Breast epithelium (tissue), 3 donors: ENCODE measurements around the gene RIPOR2.

Experiments
- CTCF ChIP-seq, 3 donors: fragments of 450-650 bp; IDR thresholded peaks; one replicate each; pipeline ENCODE4 v1.5.1; 2016 to 2017; ENCODE audit warnings: antibody characterized with exemption in 3 of 3, mild to moderate bottlenecking in 3 of 3, moderate library complexity in 3 of 3
- POLR2A ChIP-seq: fragments of 450-650 bp; IDR thresholded peaks from one replicate; pipeline ENCODE4 v1.6.1; 2016; ENCODE audit warnings: antibody characterized with exemption, mild to moderate bottlenecking, moderate library complexity
- POLR2AphosphoS5 ChIP-seq, 3 donors: sonication (generic); formaldehyde crosslinking; IDR thresholded peaks; one replicate each; pipeline ENCODE4 v1.6.1; 2017; ENCODE audit warnings: antibody characterized with exemption in 3 of 3

GRCh38 chr6:24872779-24873178 lies 63.0 kb downstream of the RIPOR2 start:
- TF ChIP-seq CTCF (IDR thresholded peaks at IDR 0.05) (no peak), POLR2A (no peak), POLR2AphosphoS5 (IDR thresholded peaks at IDR 0.05) (no peak)
